ENCODE measurements around the gene ZMYND15.

DNA sequence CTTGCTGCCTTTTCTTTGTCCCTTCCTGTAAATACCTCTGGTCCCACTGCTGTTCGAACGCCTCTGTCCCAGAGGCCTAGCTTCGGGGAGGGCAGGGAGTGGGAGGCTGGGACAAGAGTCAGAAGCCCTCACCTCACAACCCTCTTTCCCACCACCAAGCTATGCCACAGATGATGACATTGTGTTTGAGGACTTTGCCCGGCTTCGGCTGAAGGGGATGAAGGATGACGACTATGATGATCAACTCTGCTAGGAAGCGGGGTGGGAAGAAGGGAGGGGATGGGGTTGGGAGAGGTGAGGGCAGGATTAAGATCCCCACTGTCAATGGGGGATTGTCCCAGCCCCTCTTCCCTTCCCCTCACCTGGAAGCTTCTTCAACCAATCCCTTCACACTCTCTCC, 18.8 kb upstream of the ZMYND15 start:
- TF ChIP-seq EZH2 (IDR thresholded peaks at IDR 0.05; ENCODE audit: borderline replicate concordance), result no peak
- TF ChIP-seq, protein P1, sequence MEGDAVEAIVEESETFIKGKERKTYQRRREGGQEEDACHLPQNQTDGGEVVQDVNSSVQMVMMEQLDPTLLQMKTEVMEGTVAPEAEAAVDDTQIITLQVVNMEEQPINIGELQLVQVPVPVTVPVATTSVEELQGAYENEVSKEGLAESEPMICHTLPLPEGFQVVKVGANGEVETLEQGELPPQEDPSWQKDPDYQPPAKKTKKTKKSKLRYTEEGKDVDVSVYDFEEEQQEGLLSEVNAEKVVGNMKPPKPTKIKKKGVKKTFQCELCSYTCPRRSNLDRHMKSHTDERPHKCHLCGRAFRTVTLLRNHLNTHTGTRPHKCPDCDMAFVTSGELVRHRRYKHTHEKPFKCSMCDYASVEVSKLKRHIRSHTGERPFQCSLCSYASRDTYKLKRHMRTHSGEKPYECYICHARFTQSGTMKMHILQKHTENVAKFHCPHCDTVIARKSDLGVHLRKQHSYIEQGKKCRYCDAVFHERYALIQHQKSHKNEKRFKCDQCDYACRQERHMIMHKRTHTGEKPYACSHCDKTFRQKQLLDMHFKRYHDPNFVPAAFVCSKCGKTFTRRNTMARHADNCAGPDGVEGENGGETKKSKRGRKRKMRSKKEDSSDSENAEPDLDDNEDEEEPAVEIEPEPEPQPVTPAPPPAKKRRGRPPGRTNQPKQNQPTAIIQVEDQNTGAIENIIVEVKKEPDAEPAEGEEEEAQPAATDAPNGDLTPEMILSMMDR (IDR thresholded peaks at IDR 0.05; ENCODE audit: poor library complexity), result no peak
- no peak for TF ChIP-seq EZH2phosphoT487 (IDR thresholded peaks at IDR 0.05; ENCODE audit: low read depth, severe bottlenecking, unreplicated experiment)

Data from hepatocyte (in vitro differentiated cells).